AG09309 (cell line): ENCODE results near the gene ZNF362.

Experiments
- DNase-seq: peaks from one replicate; pipeline ENCODE4 v3.0.0-alpha.2; 2010; ENCODE audit warnings: low read depth
- H3K4me3 ChIP-seq: 2 replicates; pipeline ENCODE4 v1.5.1; 2011; ENCODE audit warnings: mild to moderate bottlenecking, low read depth, low read length, moderate library complexity; ENCODE audit not compliant: control insufficient read depth
- CTCF ChIP-seq: IDR thresholded peaks from 2 replicates; pipeline ENCODE4 v1.5.1; 2011; ENCODE audit warnings: mild to moderate bottlenecking, low read depth, low read length, inconsistent platforms; ENCODE audit not compliant: insufficient read depth, control insufficient read depth; ENCODE audit errors: missing control alignments

ZNF362 gene

DNA sequence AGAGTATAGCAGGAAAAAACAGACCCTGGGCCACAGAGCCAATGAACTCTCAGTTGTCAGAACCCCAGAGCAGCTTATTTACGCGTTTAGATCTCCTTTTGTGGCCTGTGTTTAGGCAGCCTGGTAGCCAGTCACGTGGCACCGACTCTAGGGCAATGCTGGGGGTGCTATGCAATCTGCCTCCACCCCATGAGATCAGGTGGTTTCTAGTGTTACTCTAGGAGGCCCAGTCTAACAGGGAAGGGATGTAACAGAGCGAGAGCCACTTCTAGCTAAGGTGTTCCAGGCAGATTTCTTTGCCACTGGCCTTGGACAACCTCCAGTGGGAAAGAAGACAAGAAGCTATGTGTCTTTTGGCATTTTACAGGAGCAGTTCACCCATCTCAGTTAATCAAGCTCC is 76.6 kb downstream of the ZNF362 start:
- DNase-seq = no peak
- H3K4me3 ChIP-seq = no peak overlapping the region
- no peak for TF ChIP-seq CTCF

GRCh38 chr1:33334081-33334552 is 77.8 kb downstream of the ZNF362 start:
- no peak for DNase-seq
- H3K4me3 ChIP-seq = no peak overlapping the region
- no peak for TF ChIP-seq CTCF

GRCh38 chr1:33335020-33335419 is 78.7 kb downstream of the ZNF362 start:
- no peak for DNase-seq
- TF ChIP-seq CTCF = no peak
- no peak overlapping the region for H3K4me3 ChIP-seq

DNA sequence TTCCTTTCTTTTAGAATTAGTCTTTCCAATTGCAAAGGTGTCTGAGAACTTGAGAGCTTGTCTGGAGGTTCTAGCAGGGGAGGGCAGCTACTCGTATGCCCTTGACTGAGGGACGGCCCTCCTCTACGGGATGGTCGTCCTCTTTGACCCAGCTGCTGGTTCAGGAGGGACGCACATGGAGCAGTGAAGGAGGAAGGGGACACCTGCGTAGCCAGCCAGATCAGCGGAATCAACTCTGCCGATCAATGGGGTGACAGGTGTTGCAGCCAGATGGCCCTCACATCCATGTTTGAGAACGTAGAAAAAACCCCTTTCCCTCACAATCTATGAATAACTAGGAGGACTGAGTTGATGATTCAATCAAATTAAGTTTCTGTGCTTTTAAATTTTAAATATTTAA is 80.3 kb downstream of the ZNF362 start:
- no peak for TF ChIP-seq CTCF
- no peak for DNase-seq
- no peak overlapping the region for H3K4me3 ChIP-seq

- H3K4me3 ChIP-seq = no peak overlapping the region
- DNase-seq = no peak
- no peak for TF ChIP-seq CTCF
Measured at GRCh38 chr1:33337441-33337840, 81.1 kb downstream of the ZNF362 start.

DNA sequence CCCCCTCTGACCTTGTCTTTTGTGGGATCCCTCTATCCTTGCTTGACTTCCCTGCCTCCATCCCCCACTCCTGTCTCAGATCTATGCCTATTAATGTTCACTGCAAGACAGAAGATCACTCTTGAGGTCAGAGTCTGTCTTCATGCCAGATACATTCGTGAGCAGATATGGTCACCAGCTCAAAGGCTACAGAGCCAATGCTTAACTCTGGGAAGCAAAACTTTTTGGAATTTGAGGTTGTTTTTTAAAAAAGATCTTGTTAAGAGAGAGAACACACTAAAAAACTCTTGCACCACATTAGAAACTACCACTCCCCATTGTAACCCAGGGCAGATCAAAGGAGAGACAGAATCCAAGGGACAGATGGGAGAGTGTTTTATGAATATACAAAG is 81.8 kb downstream of the ZNF362 start:
- no peak overlapping the region for H3K4me3 ChIP-seq
- TF ChIP-seq CTCF = no peak
- no peak for DNase-seq
